NCI-H2107 treated with DMSO at 0.1 percent for 48 hours (cell line): ENCODE results near the gene DUS3L.

Experiments used
- DNase-seq: peaks from one replicate; lab custom pipeline; 2025; ENCODE audit not compliant: unreplicated experiment; lab: John Stamatoyannopoulos, UW

Gene DUS3L

DNA sequence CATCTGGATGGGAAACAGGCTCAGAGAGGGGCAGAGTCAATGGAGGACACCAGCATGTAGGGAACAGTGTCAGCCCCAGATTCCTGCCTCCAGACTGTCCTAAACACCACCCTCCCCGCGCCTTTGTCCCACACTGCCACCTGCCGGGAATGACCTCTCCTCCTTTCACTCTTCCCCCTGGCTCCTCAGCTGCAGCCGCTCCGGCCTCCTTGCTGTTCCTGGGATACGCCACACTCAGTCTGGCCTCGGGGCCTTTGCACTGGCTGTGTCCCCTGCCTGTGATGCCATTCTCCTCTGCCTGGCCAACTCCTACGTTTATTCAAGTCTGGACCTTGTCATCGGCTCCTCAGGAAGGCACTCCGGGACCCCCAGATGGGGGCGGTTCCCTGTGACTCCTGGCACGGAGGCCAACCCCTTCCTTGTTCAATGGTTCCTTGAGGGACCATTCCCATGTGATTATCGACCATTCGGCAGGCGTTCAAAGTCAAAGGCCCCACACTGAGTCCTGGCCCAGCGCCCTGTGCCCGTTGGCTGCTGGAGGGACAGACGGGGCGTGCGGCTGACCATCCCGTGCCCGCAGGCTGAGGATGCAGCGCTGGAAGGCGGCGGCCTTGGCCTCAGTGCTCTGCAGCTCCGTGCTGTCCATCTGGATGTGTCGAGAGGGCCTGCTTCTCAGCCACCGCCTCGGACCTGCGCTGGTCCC is 32.8 kb upstream of the DUS3L start:
- DNase-seq, result no peak

DNA sequence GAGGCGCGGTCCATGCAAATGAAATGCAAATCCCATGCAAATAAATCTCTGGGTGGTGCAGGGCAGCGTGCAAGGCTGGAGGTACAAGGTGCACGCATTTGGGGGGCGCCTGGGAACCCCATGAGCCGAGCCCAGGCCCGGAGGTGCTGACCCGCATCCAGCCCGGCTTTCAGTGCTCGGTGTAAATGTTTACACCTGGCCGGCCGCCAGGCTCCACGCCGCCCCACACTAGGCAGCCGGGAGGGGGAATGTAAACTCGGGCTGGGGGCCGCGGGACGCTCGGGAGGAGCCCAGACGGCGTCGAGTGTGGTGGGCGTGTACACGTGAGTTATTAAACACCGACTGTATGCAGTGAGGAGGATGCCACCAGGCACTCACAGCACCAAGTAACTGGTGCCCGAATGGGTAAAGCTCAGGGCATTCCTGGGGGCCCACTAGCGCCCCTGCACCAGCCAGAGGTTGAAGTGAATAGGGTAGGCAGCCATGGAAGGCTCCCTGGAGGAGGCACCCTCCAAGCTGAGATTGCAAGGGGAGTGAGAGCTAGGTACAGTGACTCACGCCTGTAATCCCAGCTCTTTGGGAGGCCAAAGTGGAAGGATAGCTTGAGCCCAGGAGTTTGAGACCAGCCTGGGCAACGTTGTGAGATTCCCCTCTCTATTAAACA is 31.4 kb upstream of the DUS3L start:
- DNase-seq, result no peak

GRCh38 chr19:5821521-5822180 is 30.7 kb upstream of the DUS3L start:
- no peak for DNase-seq

DNA sequence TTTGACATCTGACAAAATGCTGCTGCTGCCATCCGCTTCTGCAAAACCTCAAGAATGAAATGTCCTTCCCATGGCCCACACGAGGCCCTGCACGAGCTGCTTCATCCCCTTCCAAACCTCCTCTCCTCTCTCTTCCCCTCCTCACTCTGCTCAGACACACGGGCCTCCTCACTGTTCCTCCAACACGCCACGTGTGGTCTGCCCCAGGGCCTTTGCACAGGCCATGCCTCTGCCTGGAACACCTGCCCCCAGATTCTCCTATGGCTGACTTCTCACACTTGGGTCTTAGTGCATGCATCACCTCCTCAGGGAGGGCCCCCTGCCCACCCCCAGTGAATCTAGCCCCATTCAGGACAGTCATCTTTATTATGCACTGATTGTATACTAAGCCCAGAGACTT is 29.8 kb upstream of the DUS3L start:
- no peak for DNase-seq

- DNase-seq, result no peak
These were observed 27.6 kb upstream of the DUS3L start for GRCh38 chr19:5818594-5818993.

DNA sequence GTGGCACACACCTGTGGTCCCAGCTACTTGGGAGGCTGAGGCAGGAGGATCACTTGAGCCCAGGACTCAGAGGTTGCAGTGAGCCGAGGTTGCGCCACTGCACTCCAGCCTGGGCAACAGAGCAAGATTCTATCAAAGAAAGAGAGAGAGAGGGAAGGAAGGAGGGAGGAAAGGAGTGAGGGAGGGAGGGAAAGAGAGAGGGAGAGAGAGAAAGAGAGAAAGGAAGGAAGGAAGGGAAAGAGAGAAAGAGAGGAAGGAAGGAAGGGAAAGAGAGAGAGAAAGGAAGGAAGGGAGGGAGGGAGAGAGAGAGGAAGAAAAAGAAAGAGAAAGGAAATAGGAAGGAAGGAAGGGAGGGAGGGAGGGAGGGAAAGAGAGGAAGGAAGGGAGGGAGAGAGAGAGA is 26.3 kb upstream of the DUS3L start:
- DNase-seq, result no peak

DNA sequence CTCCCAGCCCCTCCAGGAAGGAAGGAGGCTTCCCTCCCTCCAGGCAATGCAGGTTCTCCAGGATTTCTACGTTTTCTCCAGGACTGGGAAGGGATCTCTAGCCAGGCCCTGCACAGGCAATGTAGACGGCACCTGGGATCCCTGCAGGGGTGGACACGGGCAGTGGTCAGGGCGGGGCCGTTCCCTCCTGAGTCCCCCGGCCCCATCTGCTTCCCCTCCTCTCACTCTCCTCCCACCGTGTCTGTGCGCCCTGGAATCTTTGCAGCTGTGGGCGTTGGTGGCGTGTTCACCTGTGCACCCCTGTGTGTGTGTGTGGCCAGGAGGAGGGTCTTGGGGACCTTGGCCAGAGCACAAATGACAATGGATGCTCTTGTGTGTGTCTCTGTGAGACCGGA is 23.9 kb upstream of the DUS3L start:
- DNase-seq, result no peak

DNA sequence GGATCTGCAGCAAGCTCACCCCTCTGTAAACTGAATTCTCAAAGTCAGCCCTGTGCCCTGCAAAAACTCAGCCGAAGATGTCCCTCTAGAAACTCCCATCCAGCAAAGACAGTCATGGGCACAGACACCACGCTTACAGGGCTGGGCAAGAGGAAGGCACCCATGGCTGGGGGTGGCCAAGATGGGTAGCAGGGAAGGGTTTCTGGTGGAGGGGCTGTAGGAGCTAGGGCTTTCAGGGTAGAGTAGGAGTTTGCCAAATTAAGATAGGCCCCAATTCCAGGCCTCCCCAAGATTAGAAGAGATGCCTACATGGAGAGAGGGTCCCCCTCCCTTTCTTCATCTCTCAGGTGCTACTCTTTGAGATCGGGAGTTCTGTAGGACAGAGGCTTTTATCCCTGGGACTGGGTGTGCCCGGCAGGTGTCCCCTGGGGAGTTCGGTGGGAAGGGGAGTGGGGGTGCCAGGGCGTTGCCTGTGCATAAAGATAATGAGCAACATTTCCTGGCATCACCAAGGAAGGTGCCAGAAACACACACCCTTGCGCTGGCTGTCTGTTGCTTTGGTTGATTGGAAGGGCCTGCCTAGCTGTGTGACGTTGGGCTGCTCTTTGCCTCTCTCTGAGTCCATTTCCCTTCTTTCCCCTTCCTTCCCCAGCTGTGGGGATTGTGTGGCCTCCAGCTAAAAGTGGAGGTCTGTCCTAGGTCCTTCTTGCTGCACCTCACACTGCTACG is 23.3 kb upstream of the DUS3L start:
- no peak for DNase-seq

- DNase-seq, result no peak
These were observed 20.2 kb upstream of the DUS3L start for GRCh38 chr19:5811117-5811516.

- no peak for DNase-seq
These were observed 18.5 kb upstream of the DUS3L start for GRCh38 chr19:5809469-5809868.

DNA sequence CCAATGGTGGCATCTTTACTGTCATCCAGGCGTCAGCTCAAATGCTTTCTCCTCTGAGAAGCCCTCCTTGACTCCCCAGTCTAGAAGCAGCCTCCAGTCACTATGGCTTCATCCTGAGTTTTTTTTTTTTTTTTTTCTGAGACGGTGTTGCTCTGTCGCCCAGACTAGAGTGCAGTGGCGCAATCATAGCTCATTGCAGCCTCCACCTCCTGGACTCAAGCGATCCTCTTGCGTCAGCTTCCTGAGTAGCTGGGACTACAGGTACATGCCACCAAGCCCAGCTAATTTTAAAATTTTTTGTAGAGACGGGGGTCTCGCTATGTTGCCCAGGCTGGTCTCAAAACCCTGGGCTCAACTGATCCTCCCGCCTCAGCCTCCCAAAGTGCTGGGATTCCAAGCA is 18.1 kb upstream of the DUS3L start:
- DNase-seq, result no peak

DNA sequence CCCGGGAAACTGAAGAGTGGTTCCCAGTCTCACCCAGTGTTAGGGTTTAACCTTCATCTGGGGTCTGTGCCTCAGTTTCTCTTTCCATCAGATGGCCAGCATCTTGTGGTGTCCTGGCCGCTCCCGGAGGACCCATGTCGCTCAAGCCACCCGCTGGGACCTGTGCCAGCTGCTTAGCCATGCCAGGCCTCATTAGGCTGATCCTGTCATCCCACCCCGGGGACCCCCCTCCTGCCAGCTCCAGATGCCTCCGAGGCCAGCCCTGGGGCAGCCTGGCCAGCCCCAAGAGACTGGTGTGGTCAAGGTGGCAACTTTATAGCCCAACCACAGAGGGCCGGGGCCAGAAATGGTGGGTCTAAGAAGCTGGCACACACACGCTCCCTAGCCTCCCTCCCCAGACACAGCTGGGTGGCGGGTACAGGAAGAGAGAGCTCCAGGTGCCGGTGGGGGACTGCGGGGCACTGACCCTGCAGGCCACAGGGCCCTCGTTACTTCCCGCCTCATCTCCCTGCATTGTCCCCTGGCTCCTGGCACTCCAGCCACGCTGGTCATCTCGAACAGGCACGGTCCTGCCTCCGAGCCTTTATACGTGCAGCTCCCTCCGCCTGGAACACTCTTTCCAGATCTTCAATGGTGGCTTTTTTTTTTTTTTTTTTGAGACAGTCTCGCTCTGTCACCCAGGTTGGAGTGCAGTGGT is 17.3 kb upstream of the DUS3L start:
- DNase-seq, result no peak

DNA sequence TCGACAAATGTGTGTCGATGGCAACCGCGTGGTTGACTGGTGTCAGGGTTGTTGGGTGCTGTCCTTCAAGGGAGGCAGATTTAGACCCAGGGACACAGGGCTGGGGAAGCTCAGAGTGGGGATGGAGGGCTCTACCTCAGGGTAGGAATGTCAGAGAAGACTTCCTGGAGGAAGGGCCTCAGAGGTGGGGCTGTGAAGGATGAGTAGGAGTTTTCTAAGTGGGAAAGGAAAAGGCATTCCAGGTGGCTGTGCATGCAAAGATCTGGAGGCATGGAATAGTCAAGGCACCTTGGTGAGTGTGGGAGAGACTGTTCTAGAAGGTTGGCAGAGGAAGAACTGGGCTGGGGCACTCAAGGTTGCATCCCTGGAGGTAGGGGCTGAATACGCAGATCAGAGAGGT is 15.9 kb upstream of the DUS3L start:
- no peak for DNase-seq

GRCh38 chr19:5806133-5806489 is 15.1 kb upstream of the DUS3L start:
- no peak for DNase-seq

- DNase-seq, result peak; percentile 17
These were observed 14.6 kb upstream of the DUS3L start for GRCh38 chr19:5805462-5806132.

- DNase-seq, result no peak
These were observed 13.8 kb upstream of the DUS3L start, which contains the start of gene NRTN for GRCh38 chr19:5804516-5805461. Gene NRTN (plus strand): TSS chr19:5805067. CDS start chr19:5824166, 19,099 bp downstream.

- peak; percentile 82 for DNase-seq
These were observed 13.0 kb upstream of the DUS3L start for GRCh38 chr19:5803752-5804515.

DNA sequence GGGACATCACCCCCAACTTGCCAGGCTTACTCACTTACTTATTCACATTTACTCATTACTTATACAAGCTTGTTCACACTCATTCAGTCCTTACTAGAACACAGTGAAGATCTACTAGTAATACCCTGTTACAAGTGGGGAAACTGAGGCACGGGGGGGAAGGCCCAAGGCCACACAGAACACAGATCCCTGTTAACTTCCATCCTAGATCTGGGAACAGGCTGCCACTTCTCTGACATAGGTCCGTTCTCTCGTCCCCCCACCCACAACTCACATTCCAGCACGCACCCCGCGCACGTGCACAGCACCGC is 12.4 kb upstream of the DUS3L start:
- DNase-seq, result no peak
